ENCODE measurements around the gene CCDC12. TPM values are rescaled to one million over a fixed set of nuclear protein-coding genes. Genes with fewer than 3 reads are reported as not detected.

CCDC12 gene
- total and polyA plus RNA-seq, 9 of the 15 experiments (the other 6 are each of a cell fraction or from before 2014, with no cell fraction given) = 8.9 to 201 (median 86.9) TPM

- CTCF ChIA-PET (ENCODE audit: low intra/inter-chr PET ratio) = no interaction called here
- Histone ChIP-seq H3K9me3 (replicated peaks; ENCODE audit: control insufficient read depth, insufficient read depth, low read depth, low read length) (no peaks in the 10 kb centered on the region), H3K4me3 (no peak overlapping the region), H4K20me1 (replicated peaks; ENCODE audit: control insufficient read depth, insufficient read depth, low read length) (peaks cover 8% of the 10 kb centered on the region), H2AFZ (ENCODE audit: low read depth, low read length) (peak overlapping the region; percentile 63), H3K4me1 (replicated peaks in 1 of 2; ENCODE audit: control insufficient read depth in 2 of 2, insufficient read depth in 2 of 2, low read length in 2 of 2) (peaks cover 0 to 43% of the 10 kb centered on the region in 2 experiments; a peak in 4 of 5 replicates), H3K79me2 (ENCODE audit: control insufficient read depth, insufficient read depth, low read length) (no peaks in the 10 kb centered on the region), H3K27ac (ENCODE audit: extremely low read depth, low read depth, low read length) (no peak overlapping the region), H3K9ac (ENCODE audit: insufficient read depth in 1 of 2, low read depth in 2 of 2, low read length in 2 of 2) (peak overlapping the region in 1 of 2 experiments; percentile 30; a peak in 3 of 4 replicates), H3K36me3 (ENCODE audit: control insufficient read depth, insufficient read depth, low read length) (no peaks in the 10 kb centered on the region), H3K27me3 (ENCODE audit: control insufficient read depth in 2 of 2, insufficient read depth in 2 of 2, low read length in 2 of 2) (peaks cover 5 to 48% of the 10 kb centered on the region in 2 experiments; a peak in 3 of 5 replicates), H3K4me2 (ENCODE audit: insufficient read depth, low read length) (no peak overlapping the region), H3K9me1 (ENCODE audit: control insufficient read depth, insufficient read depth, low read length) (no peaks in the 10 kb centered on the region)
- POLR2A ChIA-PET = interaction anchor here (0.5 to 0.6 kb wide), 2 partner anchors 25 to 27 kb away, joined by 3 read pairs; no protein-coding TSS in a partner anchor
- 16% methylated on average over 21 of the region's 21 CpGs for WGBS (ENCODE audit: insufficient coverage, low coverage, missing lambda C conversion rate)
- BruUV-seq (replicated peaks) = no TSS peak
- ATAC-seq = peak; percentile 56
- intact Hi-C loops (cut with micrococcal nuclease) (no loop called here), in situ Hi-C loops (cut with MboI) (no loop called here)
- DNase-seq (ENCODE audit: extremely low read depth in 1 of 4, low spot score in 3 of 4) = peak; percentile 54 to 71 (median 63)
- peak; percentile 32 for FAIRE-seq
- TF ChIP-seq SRF (CRISPR knock-in tag; IDR thresholded peaks at IDR 0.05) = peak in 1 of 2 experiments; percentile 28; a peak in 1 of 4 replicates
- TF ChIP-seq, protein P1, sequence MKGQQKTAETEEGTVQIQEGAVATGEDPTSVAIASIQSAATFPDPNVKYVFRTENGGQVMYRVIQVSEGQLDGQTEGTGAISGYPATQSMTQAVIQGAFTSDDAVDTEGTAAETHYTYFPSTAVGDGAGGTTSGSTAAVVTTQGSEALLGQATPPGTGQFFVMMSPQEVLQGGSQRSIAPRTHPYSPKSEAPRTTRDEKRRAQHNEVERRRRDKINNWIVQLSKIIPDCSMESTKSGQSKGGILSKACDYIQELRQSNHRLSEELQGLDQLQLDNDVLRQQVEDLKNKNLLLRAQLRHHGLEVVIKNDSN (CRISPR knock-in tag; IDR thresholded peaks at IDR 0.05) = peak; percentile 85
- peak; percentile 62 for TF ChIP-seq ZFP36 (IDR thresholded peaks at IDR 0.05; ENCODE audit: low read depth, low read length, partially characterized antibody)
- TF ChIP-seq CBFA2T2 (conservative IDR thresholded peaks at IDR 0.05) = 0 out of 2 replicates have a peak, but pooled peaks have one; percentile 26
- TF ChIP-seq, protein P2, sequence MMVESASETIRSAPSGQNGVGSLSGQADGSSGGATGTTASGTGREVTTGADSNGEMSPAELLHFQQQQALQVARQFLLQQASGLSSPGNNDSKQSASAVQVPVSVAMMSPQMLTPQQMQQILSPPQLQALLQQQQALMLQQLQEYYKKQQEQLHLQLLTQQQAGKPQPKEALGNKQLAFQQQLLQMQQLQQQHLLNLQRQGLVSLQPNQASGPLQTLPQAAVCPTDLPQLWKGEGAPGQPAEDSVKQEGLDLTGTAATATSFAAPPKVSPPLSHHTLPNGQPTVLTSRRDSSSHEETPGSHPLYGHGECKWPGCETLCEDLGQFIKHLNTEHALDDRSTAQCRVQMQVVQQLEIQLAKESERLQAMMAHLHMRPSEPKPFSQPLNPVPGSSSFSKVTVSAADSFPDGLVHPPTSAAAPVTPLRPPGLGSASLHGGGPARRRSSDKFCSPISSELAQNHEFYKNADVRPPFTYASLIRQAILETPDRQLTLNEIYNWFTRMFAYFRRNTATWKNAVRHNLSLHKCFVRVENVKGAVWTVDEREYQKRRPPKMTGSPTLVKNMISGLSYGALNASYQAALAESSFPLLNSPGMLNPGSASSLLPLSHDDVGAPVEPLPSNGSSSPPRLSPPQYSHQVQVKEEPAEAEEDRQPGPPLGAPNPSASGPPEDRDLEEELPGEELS (CRISPR knock-in tag; IDR thresholded peaks at IDR 0.05; ENCODE audit: borderline replicate concordance) = 0 out of 2 replicates have a peak, but pooled peaks have one; percentile 15
- TF ChIP-seq FOSL1 (tag; conservative IDR thresholded peaks at IDR 0.05) = peak; percentile 89
- peak; percentile 20 for TF ChIP-seq PHF20 (IDR thresholded peaks at IDR 0.05; ENCODE audit: partially characterized antibody)
- TF ChIP-seq, protein P3, sequence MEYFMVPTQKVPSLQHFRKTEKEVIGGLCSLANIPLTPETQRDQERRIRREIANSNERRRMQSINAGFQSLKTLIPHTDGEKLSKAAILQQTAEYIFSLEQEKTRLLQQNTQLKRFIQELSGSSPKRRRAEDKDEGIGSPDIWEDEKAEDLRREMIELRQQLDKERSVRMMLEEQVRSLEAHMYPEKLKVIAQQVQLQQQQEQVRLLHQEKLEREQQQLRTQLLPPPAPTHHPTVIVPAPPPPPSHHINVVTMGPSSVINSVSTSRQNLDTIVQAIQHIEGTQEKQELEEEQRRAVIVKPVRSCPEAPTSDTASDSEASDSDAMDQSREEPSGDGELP (CRISPR knock-in tag; IDR thresholded peaks at IDR 0.05; ENCODE audit: borderline replicate concordance) = peak; percentile 19; the same call in 1 of the 2 replicates
- TF ChIP-seq PRDM10 (IDR thresholded peaks at IDR 0.05; ENCODE audit: partially characterized antibody) = peak; percentile 45
These were observed 72.9 kb downstream of the CCDC12 start for GRCh38 chr3:46903341-46904302.
